Measurements from ENCODE around the gene RAP1GAP2.
A peak's percentile ranks its signal among the peaks of the same experiment; 100 is the strongest.
"Not testable (repeated sequence)": the region's sequence is repeated elsewhere in the genome, so short reads cannot be mapped to it uniquely, and the experiment has no call there.

RAP1GAP2 gene

GRCh38 chr17:2974347-2974746, 178.1 kb downstream of the RAP1GAP2 start:
- DNase-seq, result no peak

GRCh38 chr17:2975469-2975958, 179.3 kb downstream of the RAP1GAP2 start:
- no peak for DNase-seq

GRCh38 chr17:2977157-2977556, 180.9 kb downstream of the RAP1GAP2 start:
- peak; percentile 40 for DNase-seq

GRCh38 chr17:2978116-2978515, 181.9 kb downstream of the RAP1GAP2 start:
- DNase-seq, result no peak

GRCh38 chr17:2978991-2979390, 182.8 kb downstream of the RAP1GAP2 start:
- no peak for DNase-seq

GRCh38 chr17:2980211-2980903, 184.1 kb downstream of the RAP1GAP2 start:
- DNase-seq, result no peak

- no peak for DNase-seq
Observed at GRCh38 chr17:2980904-2981246, 184.6 kb downstream of the RAP1GAP2 start.

- DNase-seq, result no peak
Observed at GRCh38 chr17:2981325-2981724, 185.1 kb downstream of the RAP1GAP2 start.

GRCh38 chr17:2982854-2983253, 186.6 kb downstream of the RAP1GAP2 start:
- peak; percentile 58 for DNase-seq

- DNase-seq, result no peak
Observed at GRCh38 chr17:2983255-2983654, 187.0 kb downstream of the RAP1GAP2 start.

GRCh38 chr17:2985318-2985717, 189.1 kb downstream of the RAP1GAP2 start:
- DNase-seq, result no peak

GRCh38 chr17:2986925-2987324, 190.7 kb downstream of the RAP1GAP2 start:
- DNase-seq, result no peak

- not testable (repeated sequence) for DNase-seq
Observed at GRCh38 chr17:2989396-2989795, 193.2 kb downstream of the RAP1GAP2 start.

- no peak for DNase-seq
Observed at GRCh38 chr17:2989855-2990254, 193.6 kb downstream of the RAP1GAP2 start.

- no peak for DNase-seq
Observed at GRCh38 chr17:2990396-2990795, 194.2 kb downstream of the RAP1GAP2 start.

- not testable (repeated sequence) for DNase-seq
Observed at GRCh38 chr17:2991396-2992180, 195.3 kb downstream of the RAP1GAP2 start.

- no peak for DNase-seq
Observed at GRCh38 chr17:2994441-2994840, 198.2 kb downstream of the RAP1GAP2 start.

- no peak for DNase-seq
Observed at GRCh38 chr17:2995377-2995776, 199.1 kb downstream of the RAP1GAP2 start.

GRCh38 chr17:2995886-2996809, 199.9 kb downstream of the RAP1GAP2 start:
- no peak for DNase-seq

GRCh38 chr17:2996810-2997670, 200.8 kb downstream of the RAP1GAP2 start:
- no peak for DNase-seq

GRCh38 chr17:2998469-2998901, 202.2 kb downstream of the RAP1GAP2 start:
- peak; percentile 73 for DNase-seq

All from fibroblast of skin of scalp (primary cell).